OCI-LY7 (cell line): ENCODE results near the gene NOX3.

Experiments
- EZH2phosphoT487 ChIP-seq: fragments of 200-600 bp; sonication (generic); IDR thresholded peaks from 2 replicates; pipeline ENCODE4 v1.6.1; 2018; ENCODE audit warnings: low read depth, borderline replicate concordance, mild to moderate bottlenecking, mixed run types, antibody characterized with exemption, low read length, moderate library complexity, mixed read lengths
- TF ChIP-seq, protein P1 (sequence below): fragments of 200-600 bp; sonication (generic); conservative IDR thresholded peaks from 2 replicates; pipeline ENCODE4 v1.5.1; 2014; ENCODE audit warnings: mild to moderate bottlenecking, antibody characterized with exemption, low read length, moderate library complexity, mixed read lengths

GRCh38 chr6:155486721-155487294 is 31.2 kb upstream of the NOX3 start:
- TF ChIP-seq, protein P1, sequence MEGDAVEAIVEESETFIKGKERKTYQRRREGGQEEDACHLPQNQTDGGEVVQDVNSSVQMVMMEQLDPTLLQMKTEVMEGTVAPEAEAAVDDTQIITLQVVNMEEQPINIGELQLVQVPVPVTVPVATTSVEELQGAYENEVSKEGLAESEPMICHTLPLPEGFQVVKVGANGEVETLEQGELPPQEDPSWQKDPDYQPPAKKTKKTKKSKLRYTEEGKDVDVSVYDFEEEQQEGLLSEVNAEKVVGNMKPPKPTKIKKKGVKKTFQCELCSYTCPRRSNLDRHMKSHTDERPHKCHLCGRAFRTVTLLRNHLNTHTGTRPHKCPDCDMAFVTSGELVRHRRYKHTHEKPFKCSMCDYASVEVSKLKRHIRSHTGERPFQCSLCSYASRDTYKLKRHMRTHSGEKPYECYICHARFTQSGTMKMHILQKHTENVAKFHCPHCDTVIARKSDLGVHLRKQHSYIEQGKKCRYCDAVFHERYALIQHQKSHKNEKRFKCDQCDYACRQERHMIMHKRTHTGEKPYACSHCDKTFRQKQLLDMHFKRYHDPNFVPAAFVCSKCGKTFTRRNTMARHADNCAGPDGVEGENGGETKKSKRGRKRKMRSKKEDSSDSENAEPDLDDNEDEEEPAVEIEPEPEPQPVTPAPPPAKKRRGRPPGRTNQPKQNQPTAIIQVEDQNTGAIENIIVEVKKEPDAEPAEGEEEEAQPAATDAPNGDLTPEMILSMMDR = no peak
- TF ChIP-seq EZH2phosphoT487 = no peak
